OCI-M1 (cell line): ENCODE measurements around the gene BIRC2.

ENCODE experiments used
- DNase-seq: peaks from one replicate; lab custom pipeline; 2025; lab: John Stamatoyannopoulos, UW

The BIRC2 gene

DNA sequence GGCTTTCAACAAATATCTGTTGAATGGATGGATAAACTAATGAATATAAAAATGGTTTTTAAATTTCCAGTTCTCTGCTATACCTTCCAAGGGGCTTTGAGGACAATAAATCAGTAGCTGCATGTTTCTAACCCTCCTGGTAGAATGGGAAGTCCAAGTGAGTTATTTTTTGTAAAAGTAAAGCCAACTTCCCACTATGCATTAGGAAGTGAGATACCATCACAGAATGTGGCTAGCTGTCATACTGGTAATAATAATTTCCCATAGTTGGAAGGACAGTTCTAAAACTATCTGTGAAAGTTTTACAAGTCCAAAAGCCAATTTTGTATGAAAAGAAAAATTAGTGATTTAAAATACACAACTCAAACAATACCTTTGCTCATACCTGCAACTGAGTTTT, 55.5 kb downstream of the BIRC2 start:
- DNase-seq = no peak

DNA sequence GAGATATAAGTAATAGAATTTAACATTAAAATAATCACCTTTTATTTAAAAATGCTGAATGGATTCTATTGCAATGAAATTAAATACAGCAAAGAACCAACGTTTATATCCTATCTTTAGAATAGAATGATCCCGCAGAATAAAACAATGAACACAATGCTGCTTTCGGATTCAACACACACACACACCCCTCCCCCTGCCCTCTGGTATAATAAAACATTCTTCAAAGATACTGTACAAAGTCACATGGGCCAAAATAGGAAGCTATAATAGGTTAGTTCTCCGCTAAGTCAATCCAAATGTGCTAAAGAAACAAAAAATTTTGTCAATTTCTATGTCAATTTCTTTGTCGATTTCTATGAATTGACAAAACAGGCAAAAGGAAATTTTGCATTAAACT, 58.5 kb downstream of the BIRC2 start:
- DNase-seq = no peak

DNA sequence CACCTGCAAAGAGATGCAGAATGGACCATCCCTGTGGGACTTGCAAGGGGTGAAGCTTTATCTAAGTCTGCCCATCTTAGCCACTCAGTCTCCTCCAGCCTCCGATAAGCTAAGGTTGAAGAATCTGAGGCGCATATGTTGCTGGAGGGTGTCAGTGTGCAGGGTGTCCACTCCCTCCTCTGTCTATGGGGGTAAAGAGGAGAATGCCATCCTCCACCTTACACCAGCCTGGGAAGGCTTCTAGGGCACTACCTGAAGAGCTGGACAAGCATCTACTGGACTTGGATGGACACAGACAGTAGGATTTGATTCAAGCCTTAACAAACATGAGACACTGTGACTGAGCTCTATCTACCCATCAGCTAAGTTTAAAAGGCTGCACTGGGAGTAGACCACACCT, 59.1 kb downstream of the BIRC2 start:
- no peak for DNase-seq

DNA sequence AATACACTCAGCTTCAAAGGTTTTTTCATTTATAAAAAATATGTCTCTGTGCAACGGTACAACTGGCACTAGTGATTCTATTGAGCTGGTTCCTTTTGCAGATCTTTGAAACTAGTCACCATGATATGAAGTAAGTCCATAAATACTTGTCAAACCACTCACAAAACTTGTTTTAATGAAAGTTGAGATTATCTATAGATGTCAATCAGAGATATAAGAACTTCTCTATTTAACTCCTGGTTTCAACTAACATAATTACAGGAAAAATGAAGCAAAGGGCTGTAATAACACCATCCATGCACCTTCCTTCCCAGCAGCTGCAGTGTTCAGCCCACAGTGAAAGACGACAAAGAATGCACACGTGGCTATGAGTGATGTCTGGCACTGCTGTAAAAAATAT, 60.9 kb downstream of the BIRC2 start:
- DNase-seq = no peak

DNA sequence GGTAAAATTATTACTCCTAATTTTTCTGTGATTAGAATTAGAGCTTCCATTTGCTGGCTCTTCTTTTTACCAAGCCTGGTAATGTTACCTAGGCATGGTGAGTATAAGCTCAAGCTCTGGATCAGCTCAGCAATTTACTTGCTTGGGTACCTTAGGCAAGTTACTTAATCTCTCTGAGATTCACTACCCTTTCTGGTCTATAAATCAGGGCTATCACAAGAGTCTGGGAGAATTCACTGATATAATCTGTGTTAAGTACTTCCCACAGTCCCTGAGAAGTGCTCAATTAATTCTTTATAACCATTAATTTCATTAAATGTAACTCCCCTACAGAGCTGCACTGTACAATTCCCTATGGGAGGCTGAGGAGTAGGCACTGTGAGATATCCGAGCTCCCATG, 61.3 kb downstream of the BIRC2 start:
- no peak for DNase-seq

DNA sequence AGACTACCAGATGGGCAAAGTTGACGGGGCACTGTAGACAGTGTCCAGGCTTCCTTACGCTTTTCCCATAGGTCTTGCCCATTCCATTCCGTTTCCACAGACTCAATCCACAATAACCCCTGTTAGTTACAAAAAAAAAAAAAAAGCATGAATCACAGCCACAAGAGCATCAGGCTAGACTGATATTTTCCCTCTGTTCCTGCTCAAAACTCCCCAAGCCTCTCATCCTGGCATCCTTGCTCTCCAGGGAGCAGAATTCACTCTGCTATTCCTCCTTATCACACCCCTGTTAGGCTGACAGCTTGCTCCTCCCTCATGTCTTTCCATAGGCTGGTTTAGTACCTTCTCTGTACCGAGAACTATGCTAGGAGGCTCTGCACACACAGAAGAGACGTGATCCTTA, 63.4 kb downstream of the BIRC2 start:
- no peak for DNase-seq

DNA sequence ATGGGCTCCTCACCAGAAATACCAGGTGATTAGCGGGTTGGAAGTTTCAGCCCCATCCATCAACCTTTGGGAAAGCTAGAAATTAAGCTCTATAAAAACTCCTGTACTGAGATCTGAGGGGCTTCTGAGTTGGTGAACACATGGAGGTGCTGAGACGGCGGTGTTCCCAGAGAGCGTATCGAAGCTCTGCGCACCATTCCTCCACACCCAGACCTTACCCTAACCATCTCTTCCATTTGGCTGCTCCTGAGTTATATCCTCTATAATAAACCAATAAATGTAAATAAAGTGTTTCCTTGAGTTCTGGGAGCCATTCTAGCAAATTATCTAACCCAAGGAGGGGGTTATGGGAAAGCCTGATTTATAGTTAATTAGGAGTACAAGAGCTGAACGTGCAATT, 64.1 kb downstream of the BIRC2 start:
- no peak for DNase-seq

DNA sequence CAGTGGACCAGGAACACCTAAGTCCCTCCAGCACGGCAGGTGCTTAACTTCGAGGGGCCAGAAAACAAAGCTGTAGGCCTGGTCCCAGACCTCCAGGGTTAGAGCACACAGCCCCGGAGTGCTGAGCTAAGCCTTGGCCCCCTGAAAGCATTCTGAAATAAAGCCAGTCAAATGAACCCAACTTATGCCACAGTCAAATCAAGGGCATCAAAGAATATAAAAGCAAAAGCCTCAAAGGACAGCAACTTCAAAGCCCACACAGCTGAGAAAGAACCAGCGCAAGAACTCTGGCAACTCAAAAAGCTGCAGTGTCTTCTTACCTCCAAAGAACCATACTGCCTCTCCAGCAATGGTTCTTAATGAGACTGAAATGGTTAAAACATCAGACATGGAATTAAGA, 66.5 kb downstream of the BIRC2 start:
- DNase-seq = no peak

DNA sequence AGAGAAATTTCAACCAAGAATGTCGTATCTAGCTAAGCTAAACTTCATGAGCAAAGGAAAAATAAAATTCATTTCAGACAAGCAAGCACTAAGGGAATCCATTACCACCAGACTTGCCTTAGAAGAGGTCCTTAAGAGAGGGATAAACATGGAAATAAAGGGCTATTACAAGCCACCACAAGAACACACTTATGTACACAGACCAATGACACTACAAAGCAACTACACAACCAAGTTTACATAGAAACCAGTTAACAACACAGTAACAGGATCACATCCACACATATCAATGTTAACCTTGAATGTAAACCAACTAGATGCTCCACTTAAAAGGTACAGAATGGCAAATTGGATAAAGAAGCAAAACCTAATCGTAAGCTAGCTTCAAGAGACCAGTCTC, 67.5 kb downstream of the BIRC2 start:
- DNase-seq = no peak

DNA sequence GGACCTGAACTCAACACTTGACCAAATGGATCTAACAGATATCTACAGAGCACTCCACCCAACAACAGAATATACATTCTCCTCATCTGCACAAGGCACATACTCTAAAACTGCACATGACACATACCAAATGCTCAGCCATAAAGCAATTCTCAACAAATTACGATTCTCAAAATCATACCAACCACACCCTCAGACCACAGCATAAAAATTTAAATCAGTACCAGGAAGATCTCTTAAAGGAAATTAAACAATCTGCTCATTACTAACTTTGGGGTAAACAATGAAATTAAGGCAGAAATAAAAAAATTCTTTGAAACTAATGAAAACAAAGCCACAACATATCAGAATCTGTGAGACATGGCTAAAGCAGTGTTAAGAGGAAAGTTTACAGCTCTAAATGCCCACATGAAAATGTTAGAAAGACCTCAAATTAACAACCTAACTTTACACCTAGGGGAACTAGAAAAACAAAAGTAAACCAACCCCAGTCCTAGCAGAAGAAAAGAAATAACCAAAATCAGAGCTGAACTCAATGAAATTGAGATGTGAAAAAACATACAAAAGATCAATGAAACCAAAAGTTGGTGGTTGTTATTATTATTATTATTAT, 68.4 kb downstream of the BIRC2 start:
- no peak for DNase-seq

DNA sequence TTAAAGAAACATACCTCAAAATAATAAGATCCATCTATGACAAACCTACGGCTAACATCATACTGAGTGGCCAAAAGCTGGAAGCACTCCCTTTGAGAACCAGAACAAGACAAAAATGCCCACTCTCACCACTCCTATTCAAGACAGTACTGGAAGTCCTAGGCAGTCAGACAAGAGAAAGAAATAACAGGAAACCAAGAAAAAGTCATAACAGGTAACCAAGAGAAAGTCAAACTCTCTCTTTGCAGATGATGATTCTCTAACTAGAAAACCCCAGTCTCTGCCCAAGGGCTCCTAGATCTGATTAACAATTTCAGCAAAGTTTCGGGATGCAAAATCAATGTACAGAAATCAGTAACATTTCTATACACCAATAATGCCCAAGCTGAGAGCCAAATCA, 70.0 kb downstream of the BIRC2 start:
- no peak for DNase-seq

DNA sequence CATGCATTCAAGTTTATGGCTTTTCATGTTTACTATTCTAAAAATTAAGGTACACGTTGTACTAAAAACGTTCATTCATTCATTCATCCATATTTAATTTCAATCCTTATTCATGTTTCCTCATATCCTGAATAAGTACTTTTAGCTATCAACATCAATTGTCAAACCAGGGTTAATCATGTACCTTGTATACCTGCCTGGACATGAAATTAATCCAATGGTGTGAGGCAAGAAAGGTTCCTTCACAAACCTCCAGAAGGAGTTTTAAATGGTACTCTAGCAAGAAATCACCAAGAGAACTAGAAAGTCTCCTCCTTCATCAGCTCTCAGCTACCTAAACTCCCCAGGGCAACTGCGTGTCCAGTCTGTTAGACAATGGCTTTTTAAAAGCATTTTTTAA, 72.2 kb downstream of the BIRC2 start:
- no peak for DNase-seq

DNA sequence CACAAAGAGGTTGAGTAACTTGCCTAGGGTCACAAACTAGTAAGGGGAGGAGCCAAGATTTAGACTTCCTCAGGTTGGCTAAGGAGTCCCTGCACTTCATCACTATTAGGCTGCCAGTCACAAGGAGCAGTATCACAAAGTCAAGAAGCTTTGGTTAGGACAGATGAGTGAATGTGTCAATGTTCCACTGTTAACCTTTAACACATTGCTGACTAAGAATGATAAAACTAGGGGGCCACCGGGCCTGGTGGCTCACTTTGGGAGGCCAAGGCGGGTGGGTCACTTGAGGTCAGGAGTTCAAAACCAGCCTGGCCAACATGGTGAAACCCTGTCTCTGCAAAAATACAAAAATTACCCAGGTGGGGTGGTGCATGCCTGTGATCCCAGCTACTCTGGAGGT, 73.5 kb downstream of the BIRC2 start:
- no peak for DNase-seq

DNA sequence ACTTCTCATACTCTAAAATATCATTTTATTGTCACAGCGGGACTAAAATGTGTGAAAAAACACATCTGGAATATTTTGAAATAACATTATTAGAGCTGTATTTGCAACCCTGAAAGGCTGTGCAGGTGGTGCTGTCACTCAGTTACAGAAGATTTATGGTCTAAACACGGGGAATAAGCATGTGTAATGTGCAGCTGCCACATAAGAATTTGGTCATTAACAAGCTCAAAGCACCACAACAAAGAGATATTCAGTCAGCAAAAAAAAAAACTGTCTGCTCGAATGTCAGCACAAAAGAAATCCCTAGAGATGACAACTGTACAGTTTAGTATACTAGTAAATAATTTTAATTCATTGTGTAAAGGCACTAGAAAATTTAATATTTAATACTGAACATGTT, 74.2 kb downstream of the BIRC2 start:
- DNase-seq = no peak

DNA sequence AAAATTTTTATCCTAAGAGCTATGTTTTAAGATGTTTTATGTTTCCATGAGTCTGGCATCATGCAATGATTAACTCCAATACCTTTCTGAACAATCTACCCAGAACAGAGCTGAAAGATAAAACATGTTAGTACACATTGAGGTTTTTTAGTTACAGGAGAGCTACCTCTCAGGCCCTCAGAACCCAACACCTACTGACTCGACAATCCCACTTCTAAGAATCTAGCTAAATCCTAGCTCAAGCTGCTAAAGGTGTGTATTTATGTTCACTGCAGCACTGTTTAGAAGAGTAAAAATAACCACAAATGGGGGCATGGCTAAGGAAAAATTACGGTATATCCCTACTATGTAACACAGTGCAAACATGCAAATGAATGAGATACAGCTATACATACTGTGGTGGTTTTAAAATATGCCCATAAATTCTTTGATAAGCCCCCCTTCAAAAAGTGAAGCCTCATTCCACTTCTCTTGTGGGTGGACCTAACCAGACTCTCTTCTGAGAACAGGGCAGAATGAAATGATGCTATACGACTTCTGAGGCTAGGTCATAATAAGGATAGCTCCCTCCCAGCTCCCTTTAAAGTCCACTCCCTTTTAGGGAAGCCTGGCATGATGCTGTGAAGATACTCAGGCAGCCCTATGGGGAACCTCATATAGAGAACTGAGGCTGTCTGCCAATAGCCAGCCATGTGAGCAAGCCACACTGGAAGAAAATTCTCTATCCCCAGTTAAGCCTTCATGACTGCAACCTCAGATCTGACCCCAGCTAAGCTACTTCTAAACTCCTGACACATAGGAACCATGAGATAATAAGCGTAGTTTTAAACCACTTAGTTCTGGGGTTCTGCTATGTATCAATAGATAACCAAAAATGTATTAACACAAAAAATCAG, 76.1 kb downstream of the BIRC2 start:
- DNase-seq = no peak

DNA sequence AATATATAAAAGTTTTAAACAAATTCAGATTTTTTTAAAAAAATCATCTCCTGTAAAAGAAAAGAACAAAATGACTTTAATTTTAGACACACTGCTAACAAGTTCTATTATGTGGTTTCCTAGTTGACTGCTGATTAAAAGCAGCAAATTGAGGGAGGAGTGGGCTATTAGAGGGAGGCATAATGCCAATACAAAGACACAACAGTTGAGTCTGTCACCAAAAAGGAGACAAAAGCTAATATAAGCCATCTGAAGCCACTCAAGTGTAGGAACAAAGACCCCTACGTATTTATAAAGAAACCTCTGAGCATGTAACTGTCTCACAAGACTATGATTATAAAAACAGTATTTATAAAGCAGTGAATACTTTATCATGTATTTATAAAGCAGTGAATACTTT, 76.9 kb downstream of the BIRC2 start:
- DNase-seq = no peak

DNA sequence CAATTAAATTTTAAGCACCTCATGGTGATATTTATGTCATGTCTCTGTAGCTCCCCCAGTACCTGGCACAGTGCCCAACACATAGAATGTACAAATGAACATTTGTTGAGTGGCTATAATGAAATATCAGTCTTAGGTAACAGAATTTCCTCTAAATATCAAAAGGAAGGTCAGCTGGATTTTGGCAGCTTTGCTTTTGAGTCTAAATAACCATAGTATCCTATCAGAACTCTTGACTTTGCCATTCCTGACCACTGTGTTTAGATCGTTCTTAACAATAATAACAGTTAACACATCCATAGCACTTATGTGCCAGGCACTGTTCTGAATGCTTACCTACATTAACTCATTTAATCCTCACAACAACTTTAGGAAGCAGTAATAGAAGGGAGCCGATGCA, 79.0 kb downstream of the BIRC2 start:
- DNase-seq = no peak

DNA sequence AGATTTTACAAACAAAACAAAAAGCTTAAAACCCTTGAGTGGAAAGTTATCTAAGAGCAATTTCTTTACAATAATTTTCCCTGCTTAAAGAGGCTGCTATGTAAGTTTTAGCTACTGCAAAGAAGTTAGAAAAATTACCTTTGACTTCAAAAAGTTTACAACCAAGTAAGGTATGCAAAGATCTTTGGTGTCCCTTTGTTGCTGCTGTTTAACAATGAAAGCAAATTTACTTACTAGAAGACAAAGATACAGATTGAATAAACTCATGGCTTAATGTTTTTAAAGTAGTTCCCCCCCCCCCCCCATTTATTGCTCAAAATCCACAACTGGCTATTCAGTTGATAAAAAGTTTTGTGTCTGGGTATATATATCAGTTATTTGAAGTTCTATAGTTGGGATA, 79.6 kb downstream of the BIRC2 start:
- DNase-seq = no peak

DNA sequence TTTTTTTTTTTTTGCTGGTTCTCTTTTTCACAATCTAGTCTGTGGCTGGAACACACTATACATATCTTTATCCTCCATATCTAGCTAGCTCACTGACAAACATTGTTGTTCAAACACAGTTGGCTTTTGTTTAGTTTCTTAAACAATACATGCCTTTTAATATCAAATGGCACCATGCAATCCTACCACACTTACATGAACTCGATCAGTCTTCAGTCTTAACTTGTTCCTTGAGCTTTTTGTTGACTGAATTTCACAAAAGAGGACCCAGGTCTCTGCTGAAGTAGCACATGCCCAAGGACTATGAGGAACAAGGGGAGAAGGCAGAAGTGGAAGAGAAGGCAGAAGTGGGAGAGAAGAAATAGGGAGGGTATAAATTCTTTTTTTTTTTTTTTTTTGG, 80.1 kb downstream of the BIRC2 start:
- no peak for DNase-seq
